OCI-LY1 (cell line): ENCODE measurements around the gene VTI1A.

Source experiments
- CTCF ChIP-seq: fragments of 200-600 bp; sonication (generic), shearing (Covaris generic); IDR thresholded peaks from 2 replicates; pipeline ENCODE4 v1.5.1; 2017; ENCODE audit warnings: mild to moderate bottlenecking, antibody characterized with exemption, low read length, moderate library complexity, mixed read lengths
- EZH2 ChIP-seq: fragments of 200-600 bp; sonication (generic), shearing (Covaris generic); IDR thresholded peaks from 2 replicates; pipeline ENCODE4 v1.8.0; 2017; ENCODE audit warnings: borderline replicate concordance, mixed run types, mild to moderate bottlenecking, antibody characterized with exemption, low read length, moderate library complexity, mixed read lengths

GRCh38 chr10:112502536-112502935, 55.5 kb downstream of the VTI1A start:
- TF ChIP-seq CTCF (no peak), EZH2 (no peak)
